Trophoblast cell (in vitro differentiated cells and primary cell): ENCODE results near the gene HIBADH.
A peak's percentile ranks its signal among the peaks of the same experiment; 100 is the strongest.
"Not testable (repeated sequence)": the region's sequence is repeated elsewhere in the genome, so short reads cannot be mapped to it uniquely, and the experiment has no call there.

Experiments used
- DNase-seq, 2 donors: peaks; one replicate each; pipeline ENCODE4 v3.0.0-alpha.2; 2016
- H2AFZ ChIP-seq: 2 replicates; pipeline ENCODE4 v1.6.1; 2013; ENCODE audit warnings: low read length, moderate library complexity, mild to moderate bottlenecking; ENCODE audit not compliant: insufficient read depth, poor library complexity
- H2AK5ac ChIP-seq: 2 replicates; pipeline ENCODE4 v1.6.1; 2013; ENCODE audit warnings: mild to moderate bottlenecking, low read length
- H2BK120ac ChIP-seq: 2 replicates; pipeline ENCODE4 v1.6.1; 2013; ENCODE audit warnings: low read length, mild to moderate bottlenecking, moderate library complexity; ENCODE audit not compliant: insufficient read depth, poor library complexity
- H2BK12ac ChIP-seq: 2 replicates; pipeline ENCODE4 v1.6.1; 2013; ENCODE audit warnings: mild to moderate bottlenecking, low read length, moderate library complexity
- H2BK5ac ChIP-seq: 2 replicates; pipeline ENCODE4 v1.6.1; 2013; ENCODE audit warnings: low read length, low read depth, moderate library complexity, mild to moderate bottlenecking; ENCODE audit not compliant: poor library complexity
- H3K14ac ChIP-seq: 2 replicates; pipeline ENCODE4 v1.6.1; 2013; ENCODE audit warnings: mild to moderate bottlenecking, low read length
- H3K18ac ChIP-seq: 2 replicates; pipeline ENCODE4 v1.6.1; 2013; ENCODE audit warnings: mild to moderate bottlenecking, low read length
- H3K23ac ChIP-seq: 2 replicates; pipeline ENCODE4 v1.6.1; 2013; ENCODE audit warnings: low read length
- H3K27ac ChIP-seq: 2 replicates; pipeline ENCODE4 v1.5.1; 2013; ENCODE audit warnings: low read depth, mild to moderate bottlenecking, inconsistent platforms, low read length, moderate library complexity
- H3K27me3 ChIP-seq: 2 replicates; pipeline ENCODE4 v1.6.1; 2013; ENCODE audit warnings: inconsistent platforms, mild to moderate bottlenecking, low read length, moderate library complexity; ENCODE audit not compliant: insufficient read depth
- H3K36me3 ChIP-seq, 2 experiments: 1 replicate in 1 of 2; 2 replicates in 1 of 2; pipeline ENCODE4 v1.6.1; 2013; ENCODE audit warnings: low read length in 2 of 2, mild to moderate bottlenecking in 2 of 2, moderate library complexity in 1 of 2; ENCODE audit not compliant: insufficient read depth in 2 of 2, control insufficient read depth in 1 of 2
- H3K4ac ChIP-seq: 2 replicates; pipeline ENCODE4 v1.6.1; 2013; ENCODE audit warnings: low read depth, mild to moderate bottlenecking, low read length, moderate library complexity
- H3K4me1 ChIP-seq, 2 experiments: 1 replicate in 1 of 2; 2 replicates in 1 of 2; pipeline ENCODE4 v1.6.1; 2013; ENCODE audit warnings: low read length in 2 of 2, mild to moderate bottlenecking in 2 of 2, moderate library complexity in 1 of 2; ENCODE audit not compliant: insufficient read depth in 2 of 2, control insufficient read depth in 1 of 2
- H3K4me2 ChIP-seq: 2 replicates; pipeline ENCODE4 v1.6.1; 2013; ENCODE audit warnings: inconsistent platforms, mild to moderate bottlenecking, low read length, moderate library complexity
- H3K4me3 ChIP-seq: 2 replicates; pipeline ENCODE4 v1.5.1; 2013; ENCODE audit warnings: mild to moderate bottlenecking, low read depth, low read length, inconsistent platforms
- H3K79me1 ChIP-seq: one replicate; pipeline ENCODE4 v1.6.1; 2013; ENCODE audit warnings: low read length
- H3K79me2 ChIP-seq: 2 replicates; pipeline ENCODE4 v1.6.1; 2013; ENCODE audit warnings: low read length, mild to moderate bottlenecking; ENCODE audit not compliant: control insufficient read depth, insufficient read depth, poor library complexity
- H3K9ac ChIP-seq: 2 replicates; pipeline ENCODE4 v1.6.1; 2013; ENCODE audit warnings: mild to moderate bottlenecking, low read length
- H3K9me3 ChIP-seq: 2 replicates; pipeline ENCODE4 v1.6.1; 2013; ENCODE audit warnings: low read depth, mild to moderate bottlenecking, control low read depth, inconsistent platforms, low read length; ENCODE audit not compliant: insufficient read depth
- H4K12ac ChIP-seq: 2 replicates; pipeline ENCODE4 v1.6.1; 2013; ENCODE audit warnings: low read depth, mild to moderate bottlenecking, low read length, moderate library complexity
- H4K8ac ChIP-seq: 2 replicates; pipeline ENCODE4 v1.6.1; 2013; ENCODE audit warnings: low read depth, mild to moderate bottlenecking, low read length, moderate library complexity
- H4K91ac ChIP-seq: one replicate; pipeline ENCODE4 v1.6.1; 2013; ENCODE audit warnings: low read depth, mild to moderate bottlenecking, low read length, moderate library complexity
- WGBS: extraction: QIAGEN DNeasy Blood & Tissue Kit; methylation state at CpG from one replicate; pipeline ENCODE4 v1.1.7; 2013; ENCODE audit warnings: missing lambda C conversion rate; ENCODE audit not compliant: insufficient read length, insufficient coverage; ENCODE audit errors: extremely low coverage; 5-methylcytosine and 5-hydroxymethylcytosine counted together

Gene HIBADH

GRCh38 chr7:27515933-27516332, 146.8 kb downstream of the HIBADH start:
- Histone ChIP-seq H2BK5ac (no peak overlapping the region), H3K4me3 (no peak overlapping the region), H3K9me3 (no peaks in the 10 kb centered on the region)

DNA sequence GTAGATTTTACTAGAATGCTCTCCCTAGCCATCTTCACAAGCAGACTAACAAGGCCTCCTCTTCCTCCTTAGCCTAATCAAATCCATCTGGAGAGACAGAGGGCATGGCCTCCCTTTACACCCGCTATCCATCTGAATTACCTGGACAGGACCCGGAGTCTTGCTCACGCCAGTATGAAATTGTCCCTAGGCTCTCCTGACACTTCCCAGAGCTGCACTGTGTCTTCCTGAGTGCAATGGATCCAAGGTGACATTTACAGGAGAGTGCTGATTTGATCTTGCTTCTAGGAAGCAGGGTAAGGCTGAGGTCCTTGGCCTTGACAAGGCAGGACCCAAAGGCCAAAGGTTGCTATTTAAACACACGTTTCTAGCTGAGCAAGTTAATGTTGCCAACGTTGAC, 147.8 kb downstream of the HIBADH start:
- H4K8ac ChIP-seq: no peak overlapping the region
- H3K9ac ChIP-seq: no peak overlapping the region
- H2AFZ ChIP-seq: no peak overlapping the region
- H2BK120ac ChIP-seq: no peak overlapping the region
- WGBS: no CpG with 5 or more reads among the region's 5 CpGs
- H3K23ac ChIP-seq: no peak overlapping the region
- H2BK5ac ChIP-seq: no peak overlapping the region
- H4K91ac ChIP-seq: no peak overlapping the region
- no peak overlapping the region for H3K27ac ChIP-seq
- peaks cover 6 to 12% of the 10 kb centered on the region in 2 experiments for H3K4me1 ChIP-seq
- no peaks in the 10 kb centered on the region for H3K79me1 ChIP-seq
- H3K18ac ChIP-seq: no peak overlapping the region
- H3K4me3 ChIP-seq: no peak overlapping the region
- no peaks in the 10 kb centered on the region for H3K27me3 ChIP-seq
- H3K4ac ChIP-seq: no peak overlapping the region
- no peak overlapping the region for H2AK5ac ChIP-seq
- H3K36me3 ChIP-seq: no peaks in the 10 kb centered on the region
- DNase-seq: no peak
- H2BK12ac ChIP-seq: no peak overlapping the region
- no peaks in the 10 kb centered on the region for H3K79me2 ChIP-seq
- no peaks in the 10 kb centered on the region for H3K9me3 ChIP-seq
- no peak overlapping the region for H4K12ac ChIP-seq
- no peak overlapping the region for H3K4me2 ChIP-seq
- no peak overlapping the region for H3K14ac ChIP-seq

More at GRCh38 chr7:27515933-27516332, 146.8 kb downstream of the HIBADH start:
- Histone ChIP-seq H3K4me1 (peaks cover 6 to 12% of the 10 kb centered on the region in 2 experiments), H4K8ac (no peak overlapping the region), H2AFZ (no peak overlapping the region), H3K79me2 (no peaks in the 10 kb centered on the region), H3K23ac (no peak overlapping the region), H3K27me3 (no peaks in the 10 kb centered on the region), H3K14ac (no peak overlapping the region), H3K18ac (no peak overlapping the region), H3K27ac (peak overlapping the region; percentile 60), H4K91ac (no peak overlapping the region), H4K12ac (no peak overlapping the region), H2AK5ac (no peak overlapping the region), H3K36me3 (no peaks in the 10 kb centered on the region), H3K79me1 (no peaks in the 10 kb centered on the region), H3K4me2 (peak overlapping the region; percentile 33), H2BK120ac (no peak overlapping the region), H3K9ac (no peak overlapping the region), H3K4ac (no peak overlapping the region), H2BK12ac (no peak overlapping the region)
- DNase-seq: peak; percentile 75 to 84
- WGBS: no CpG with 5 or more reads among the region's 4 CpGs

- Histone ChIP-seq H3K4me3 (no peak overlapping the region), H3K27ac (no peak overlapping the region), H4K91ac (no peak overlapping the region), H4K8ac (no peak overlapping the region), H3K36me3 (no peaks in the 10 kb centered on the region), H3K27me3 (no peaks in the 10 kb centered on the region), H4K12ac (no peak overlapping the region), H2BK12ac (no peak overlapping the region), H2AK5ac (no peak overlapping the region), H3K9me3 (no peaks in the 10 kb centered on the region), H2BK5ac (no peak overlapping the region), H3K4me2 (no peak overlapping the region), H3K4ac (no peak overlapping the region), H3K14ac (no peak overlapping the region), H3K79me1 (no peaks in the 10 kb centered on the region), H3K9ac (no peak overlapping the region), H3K79me2 (no peaks in the 10 kb centered on the region), H3K18ac (no peak overlapping the region), H3K23ac (no peak overlapping the region), H2BK120ac (no peak overlapping the region), H3K4me1 (peaks cover 6 to 12% of the 10 kb centered on the region in 2 experiments), H2AFZ (no peak overlapping the region)
- no peak for DNase-seq
- WGBS: no CpG with 5 or more reads among the region's 1 CpG
These were observed 148.8 kb downstream of the HIBADH start for GRCh38 chr7:27513885-27514284.

DNA sequence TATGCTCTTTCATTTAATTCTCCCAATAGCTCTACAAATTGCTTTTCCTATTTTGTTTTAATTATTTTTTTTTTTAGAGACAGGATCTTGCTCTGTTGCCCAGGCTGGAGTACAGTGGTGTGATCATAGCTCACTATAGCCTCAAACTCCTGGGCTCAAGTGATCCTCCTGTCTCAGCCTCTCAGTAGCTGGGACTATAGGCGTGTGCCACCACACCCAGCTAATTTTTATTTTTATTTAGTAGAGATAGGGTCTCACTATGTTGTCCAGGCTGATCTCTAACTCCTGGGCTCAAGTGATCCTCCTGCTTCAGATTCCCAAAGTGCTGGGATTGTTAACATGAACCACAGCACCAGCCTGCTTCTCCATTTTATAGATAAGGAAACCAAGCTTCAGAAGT, 151.3 kb downstream of the HIBADH start:
- H3K23ac ChIP-seq, H3K18ac ChIP-seq, H3K14ac ChIP-seq, H2BK12ac ChIP-seq, H2BK120ac ChIP-seq, H2BK5ac ChIP-seq, H2AFZ ChIP-seq, H3K4me3 ChIP-seq, H4K8ac ChIP-seq, H3K36me3 ChIP-seq, H3K9me3 ChIP-seq, H3K27ac ChIP-seq, H4K12ac ChIP-seq, H3K4me2 ChIP-seq, DNase-seq, H2AK5ac ChIP-seq, H3K79me1 ChIP-seq, H3K4me1 ChIP-seq, H3K79me2 ChIP-seq, H4K91ac ChIP-seq, H3K4ac ChIP-seq, H3K9ac ChIP-seq, H3K27me3 ChIP-seq: not testable (repeated sequence)
- no CpG with 5 or more reads among the region's 1 CpG for WGBS
